Suprapubic skin (tissue), 4 donors: Measurements from ENCODE around the gene ACTR1B. TPM values are rescaled to one million over a fixed set of nuclear protein-coding genes. Genes with fewer than 3 reads are reported as not detected.
"Not testable (repeated sequence)": the region's sequence is repeated elsewhere in the genome, so short reads cannot be mapped to it uniquely, and the experiment has no call there.

Experiments used
- DNase-seq, 2 donors: peaks; one replicate each; pipeline ENCODE4 v3.0.0-alpha.2; 2019; ENCODE audit warnings: low spot score in 2 of 2
- H3K27ac ChIP-seq: fragments of 200-600 bp; sonication (generic); one replicate; pipeline ENCODE4 v1.5.1; 2019
- H3K27me3 ChIP-seq: fragments of 200-600 bp; sonication (generic); one replicate; pipeline ENCODE4 v1.5.1; 2019
- H3K36me3 ChIP-seq: fragments of 200-600 bp; sonication (generic); one replicate; pipeline ENCODE4 v1.5.1; 2019
- H3K4me1 ChIP-seq: fragments of 200-600 bp; sonication (generic); one replicate; pipeline ENCODE4 v1.5.1; 2019
- H3K4me3 ChIP-seq: fragments of 200-600 bp; sonication (generic); one replicate; pipeline ENCODE4 v1.5.1; 2019; ENCODE audit warnings: mild to moderate bottlenecking
- H3K9me3 ChIP-seq: fragments of 200-600 bp; sonication (generic); one replicate; pipeline ENCODE4 v1.5.1; 2019
- EP300 ChIP-seq: sonication (generic); formaldehyde crosslinking; IDR thresholded peaks from one replicate; pipeline ENCODE4 v1.6.1; 2017; ENCODE audit warnings: antibody characterized with exemption
- POLR2A ChIP-seq, 2 donors: fragments of 450-650 bp; IDR thresholded peaks; one replicate each; pipeline ENCODE4 v1.6.1; 2017; ENCODE audit warnings: antibody characterized with exemption in 2 of 2, mild to moderate bottlenecking in 2 of 2, moderate library complexity in 2 of 2
- POLR2AphosphoS5 ChIP-seq, 3 donors: sonication (generic); formaldehyde crosslinking; IDR thresholded peaks; one replicate each; pipeline ENCODE4 v1.6.1; 2017; ENCODE audit warnings: antibody characterized with exemption in 3 of 3
- WGBS: methylation state at CpG from one replicate; pipeline ENCODE4 v1.1.5; 2018; 5-methylcytosine and 5-hydroxymethylcytosine counted together
- total RNA-seq, 4 donors: library from RNA; depleted of rRNA; stranded (reverse); fragments of >200 nt; gene quantifications; one replicate each; pipeline ENCODE4 v1.1.0, GENCODE V29; 2016
- TF ChIP-seq, protein P1 (sequence below), 2 donors: fragments of 200-600 bp in 1 of 2; fragments of 450-650 bp in 1 of 2; sonication (generic) in 1 of 2; IDR thresholded peaks; one replicate each; pipeline ENCODE4 v1.5.1; 2016 to 2019; ENCODE audit warnings: antibody characterized with exemption in 2 of 2, mild to moderate bottlenecking in 1 of 2, moderate library complexity in 1 of 2

ACTR1B gene
- total RNA-seq, 4 donors from 2014 or later, result 54.9 to 89.1 (median 74.4) TPM

DNA sequence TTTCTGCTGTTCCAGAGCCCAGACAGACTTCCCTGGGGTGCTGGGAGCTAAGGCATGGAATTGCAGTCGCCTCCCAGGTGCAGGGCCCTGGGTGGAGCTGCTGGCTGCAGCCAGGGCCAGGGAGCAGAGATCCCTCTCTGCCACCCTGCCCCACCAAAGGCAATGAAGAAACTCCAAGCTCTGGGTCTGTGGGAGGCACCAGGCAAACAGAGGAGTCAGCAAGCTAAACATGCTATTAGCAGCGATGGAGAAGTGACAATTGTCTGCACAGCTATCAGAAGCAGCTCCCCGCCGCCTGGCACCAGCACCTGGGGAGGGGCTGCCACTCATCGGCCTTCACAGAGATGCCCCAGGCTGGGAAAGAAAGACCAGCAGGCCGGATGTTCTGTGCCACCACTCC lies 45.9 kb downstream of the ACTR1B start:
- TF ChIP-seq EP300 (no peak), POLR2A (IDR thresholded peaks at IDR 0.05) (no peak), POLR2AphosphoS5 (IDR thresholded peaks at IDR 0.05) (no peak)
- TF ChIP-seq, protein P1, sequence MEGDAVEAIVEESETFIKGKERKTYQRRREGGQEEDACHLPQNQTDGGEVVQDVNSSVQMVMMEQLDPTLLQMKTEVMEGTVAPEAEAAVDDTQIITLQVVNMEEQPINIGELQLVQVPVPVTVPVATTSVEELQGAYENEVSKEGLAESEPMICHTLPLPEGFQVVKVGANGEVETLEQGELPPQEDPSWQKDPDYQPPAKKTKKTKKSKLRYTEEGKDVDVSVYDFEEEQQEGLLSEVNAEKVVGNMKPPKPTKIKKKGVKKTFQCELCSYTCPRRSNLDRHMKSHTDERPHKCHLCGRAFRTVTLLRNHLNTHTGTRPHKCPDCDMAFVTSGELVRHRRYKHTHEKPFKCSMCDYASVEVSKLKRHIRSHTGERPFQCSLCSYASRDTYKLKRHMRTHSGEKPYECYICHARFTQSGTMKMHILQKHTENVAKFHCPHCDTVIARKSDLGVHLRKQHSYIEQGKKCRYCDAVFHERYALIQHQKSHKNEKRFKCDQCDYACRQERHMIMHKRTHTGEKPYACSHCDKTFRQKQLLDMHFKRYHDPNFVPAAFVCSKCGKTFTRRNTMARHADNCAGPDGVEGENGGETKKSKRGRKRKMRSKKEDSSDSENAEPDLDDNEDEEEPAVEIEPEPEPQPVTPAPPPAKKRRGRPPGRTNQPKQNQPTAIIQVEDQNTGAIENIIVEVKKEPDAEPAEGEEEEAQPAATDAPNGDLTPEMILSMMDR (IDR thresholded peaks at IDR 0.05), result no peak
- no peaks in the 10 kb centered on the region for H3K27me3 ChIP-seq
- H3K36me3 ChIP-seq, result no peaks in the 10 kb centered on the region
- H3K4me1 ChIP-seq, result no peaks in the 10 kb centered on the region
- H3K4me3 ChIP-seq, result no peak overlapping the region
- 70% methylated on average over 2 of the region's 6 CpGs for WGBS
- H3K27ac ChIP-seq, result no peak overlapping the region
- H3K9me3 ChIP-seq, result no peaks in the 10 kb centered on the region
- no peak for DNase-seq

DNA sequence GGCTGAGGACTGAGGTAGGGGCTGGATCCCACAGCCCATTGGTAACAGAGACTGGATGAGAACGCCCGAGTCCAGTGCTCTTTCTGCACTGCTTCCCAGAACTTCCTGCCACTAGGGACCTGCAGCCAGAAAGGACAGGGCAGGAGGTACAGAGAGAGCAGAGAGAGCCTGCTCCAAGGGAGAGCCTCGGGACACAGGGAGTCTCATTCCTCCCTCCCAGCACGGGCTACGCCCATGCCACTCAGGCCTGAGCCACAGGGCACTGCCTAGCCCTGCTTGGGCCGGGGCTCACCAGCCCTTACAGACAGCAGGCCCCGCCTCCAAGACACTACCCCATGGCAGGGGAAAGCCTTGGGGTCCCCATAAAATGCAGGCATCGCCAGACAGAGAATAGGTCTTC lies 48.1 kb downstream of the ACTR1B start:
- DNase-seq, H3K27ac ChIP-seq, H3K4me3 ChIP-seq, H3K27me3 ChIP-seq, H3K36me3 ChIP-seq, H3K9me3 ChIP-seq, H3K4me1 ChIP-seq: not testable (repeated sequence)
- WGBS, result no CpG with 5 or more reads among the region's 8 CpGs

GRCh38 chr2:97611895-97612294 lies 51.9 kb downstream of the ACTR1B start:
- not testable (repeated sequence) for H3K4me3 ChIP-seq, H3K27ac ChIP-seq, H3K9me3 ChIP-seq, H3K4me1 ChIP-seq, H3K27me3 ChIP-seq, DNase-seq, H3K36me3 ChIP-seq
- no CpG with 5 or more reads among the region's 7 CpGs for WGBS

DNA sequence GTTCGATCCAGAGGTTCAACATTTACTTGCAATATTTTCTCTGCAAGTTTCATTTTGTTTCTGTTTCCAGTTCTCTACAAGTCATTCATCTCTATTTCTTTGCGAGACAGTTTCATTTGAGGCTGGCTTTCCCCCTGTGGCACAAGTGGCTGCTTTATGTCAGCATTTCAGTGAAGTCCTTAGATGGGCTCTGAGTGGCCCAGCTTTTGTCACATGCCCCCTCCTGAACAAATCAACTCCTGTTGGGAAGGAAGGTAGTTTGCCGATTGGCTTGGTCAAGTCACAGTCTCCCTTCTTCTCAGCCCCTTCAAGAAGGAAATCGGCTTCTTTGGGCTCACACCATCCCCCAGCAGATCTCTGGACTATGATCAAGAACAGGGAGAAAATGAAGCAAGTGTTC lies 55.1 kb downstream of the ACTR1B start:
- H3K27ac ChIP-seq, H3K4me3 ChIP-seq, H3K36me3 ChIP-seq, H3K9me3 ChIP-seq, DNase-seq, H3K27me3 ChIP-seq, H3K4me1 ChIP-seq: not testable (repeated sequence)
- 87% methylated on average over 4 of the region's 4 CpGs for WGBS

Other genes with a start within 250 kb of the ACTR1B start
- 100 to 1,000 TPM in 1 of 4 donors, 10 to 100 TPM in 3; 13.8 to 112 (median 20.9) TPM for gene ANKRD36B, start 74.2 kb downstream of the ACTR1B start, total RNA-seq
- 100 to 1,000 TPM; 260 to 595 (median 427) TPM for gene COX5B, start 18.0 kb downstream of the ACTR1B start, total RNA-seq
- gene C2orf92, start 5.7 kb upstream of the ACTR1B start, total RNA-seq, result 10 to 100 TPM in 3 of 4 donors, 1 to 10 TPM in 1; 4.5 to 45.7 (median 14.7) TPM
- 1 to 10 TPM; 1.1 to 5.5 (median 2.2) TPM for gene ZAP70, start 49.5 kb upstream of the ACTR1B start, total RNA-seq